ENCODE measurements around the gene KSR1.

- TF ChIP-seq PPARA (CRISPR knock-in tag; IDR thresholded peaks at IDR 0.05; ENCODE audit: borderline replicate concordance) (no peak), ZC3H10 (CRISPR knock-in tag; IDR thresholded peaks at IDR 0.05) (no peak), RARB (CRISPR knock-in tag; IDR thresholded peaks at IDR 0.05) (no peak), ARNTL (CRISPR knock-in tag; IDR thresholded peaks at IDR 0.05; ENCODE audit: borderline replicate concordance, low read depth) (no peak), CSDC2 (CRISPR knock-in tag; IDR thresholded peaks at IDR 0.05) (no peak), SNAI2 (CRISPR knock-in tag; IDR thresholded peaks at IDR 0.05) (no peak), ISL1 (CRISPR knock-in tag; IDR thresholded peaks at IDR 0.05) (no peak), TSHZ2 (CRISPR knock-in tag; IDR thresholded peaks at IDR 0.05) (no peak)
These were observed 107.3 kb downstream of the KSR1 start for GRCh38 chr17:27563532-27563931.

Measured in SK-N-SH treated with all-trans-retinoic acid at 6 μM for 48 hours (cell line).